KOPT-K1 (cell line): ENCODE measurements around the gene EDIL3.

Experiments used
- H3K27ac ChIP-seq: fragments of 200-600 bp; sonication (generic); 2 replicates; pipeline ENCODE4 v1.5.1; 2016; ENCODE audit warnings: antibody characterized with exemption, mild to moderate bottlenecking, low read depth, low read length; ENCODE audit not compliant: poor library complexity, severe bottlenecking
- H3K36me3 ChIP-seq: fragments of 200-600 bp; sonication (generic); 2 replicates; pipeline ENCODE4 v1.5.1; 2017; ENCODE audit warnings: antibody characterized with exemption, mild to moderate bottlenecking, low read length, moderate library complexity; ENCODE audit not compliant: insufficient read depth
- H3K9me3 ChIP-seq: fragments of 200-600 bp; sonication (generic); 2 replicates; pipeline ENCODE4 v1.5.1; 2017; ENCODE audit warnings: antibody characterized with exemption, low read length, mild to moderate bottlenecking; ENCODE audit not compliant: insufficient read depth, poor library complexity, severe bottlenecking

EDIL3 gene

GRCh38 chr5:83913593-83913992 lies 471.1 kb downstream of the EDIL3 start:
- H3K36me3 ChIP-seq = no peaks in the 10 kb centered on the region
- H3K27ac ChIP-seq = no peak overlapping the region
- no peaks in the 10 kb centered on the region for H3K9me3 ChIP-seq

DNA sequence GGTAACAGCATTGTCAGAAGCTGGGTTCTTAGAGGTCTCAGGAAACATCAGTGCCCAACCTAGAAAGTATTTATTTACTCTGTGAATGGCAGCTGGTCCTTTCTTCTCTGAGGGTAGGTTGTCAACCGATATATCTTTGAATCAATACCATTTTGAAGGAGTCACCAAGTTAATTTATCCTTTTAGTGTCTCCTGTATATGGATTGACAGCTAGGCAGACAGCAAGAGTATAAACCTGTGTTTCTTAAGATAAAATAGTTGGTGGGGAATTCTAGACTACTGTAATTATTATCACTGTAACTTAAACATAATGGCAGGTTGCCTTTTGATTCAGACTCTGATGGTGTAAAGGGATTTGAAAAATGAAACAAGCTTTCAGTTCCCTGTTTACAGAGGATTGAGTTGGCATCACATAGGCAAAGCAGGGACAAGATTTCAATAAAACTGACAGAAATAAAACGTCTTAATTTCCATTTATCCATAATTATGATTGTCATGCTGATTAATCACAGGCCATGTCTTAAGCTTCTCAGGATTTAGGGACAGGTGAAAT lies 473.2 kb downstream of the EDIL3 start:
- Histone ChIP-seq H3K9me3 (no peaks in the 10 kb centered on the region), H3K27ac (no peak overlapping the region), H3K36me3 (no peaks in the 10 kb centered on the region)

DNA sequence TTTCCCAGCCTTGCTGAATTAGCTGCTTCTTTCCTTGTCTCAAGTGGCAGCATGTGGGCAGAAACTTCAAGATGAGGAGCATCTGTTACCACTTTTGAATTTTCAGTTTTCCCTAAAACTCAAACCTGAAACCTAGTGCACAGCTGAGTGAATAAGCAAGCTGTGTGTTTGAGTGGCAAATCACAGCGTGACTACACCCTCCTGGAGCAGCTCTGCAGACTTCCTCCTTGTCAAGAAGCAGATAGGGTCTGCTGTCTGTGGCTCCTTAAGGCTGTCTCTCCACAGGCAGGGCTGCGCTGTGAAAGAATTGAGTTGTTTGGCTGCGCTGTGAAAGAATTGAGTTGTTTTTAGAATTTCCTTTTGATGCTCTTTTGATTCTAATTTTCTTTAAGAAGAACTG lies 484.4 kb downstream of the EDIL3 start:
- Histone ChIP-seq H3K36me3 (no peaks in the 10 kb centered on the region), H3K9me3 (no peaks in the 10 kb centered on the region), H3K27ac (no peak overlapping the region)

GRCh38 chr5:83899326-83899970 lies 485.2 kb downstream of the EDIL3 start:
- no peaks in the 10 kb centered on the region for H3K9me3 ChIP-seq
- no peak overlapping the region for H3K27ac ChIP-seq
- no peaks in the 10 kb centered on the region for H3K36me3 ChIP-seq

- H3K27ac ChIP-seq = no peak overlapping the region
- no peaks in the 10 kb centered on the region for H3K36me3 ChIP-seq
- H3K9me3 ChIP-seq = no peaks in the 10 kb centered on the region
These were observed 488.8 kb downstream of the EDIL3 start for GRCh38 chr5:83895860-83896259.

- Histone ChIP-seq H3K36me3 (no peaks in the 10 kb centered on the region), H3K27ac (no peak overlapping the region), H3K9me3 (no peaks in the 10 kb centered on the region)
These were observed 493.4 kb downstream of the EDIL3 start for GRCh38 chr5:83891261-83891660.
